ENCODE data around the gene HACD1. TPM values are rescaled to one million over a fixed set of nuclear protein-coding genes. Genes with fewer than 3 reads are reported as not detected.

The HACD1 gene
- total RNA-seq, 2 donors from 2014 or later, result 82.2 to 109 TPM

DNA sequence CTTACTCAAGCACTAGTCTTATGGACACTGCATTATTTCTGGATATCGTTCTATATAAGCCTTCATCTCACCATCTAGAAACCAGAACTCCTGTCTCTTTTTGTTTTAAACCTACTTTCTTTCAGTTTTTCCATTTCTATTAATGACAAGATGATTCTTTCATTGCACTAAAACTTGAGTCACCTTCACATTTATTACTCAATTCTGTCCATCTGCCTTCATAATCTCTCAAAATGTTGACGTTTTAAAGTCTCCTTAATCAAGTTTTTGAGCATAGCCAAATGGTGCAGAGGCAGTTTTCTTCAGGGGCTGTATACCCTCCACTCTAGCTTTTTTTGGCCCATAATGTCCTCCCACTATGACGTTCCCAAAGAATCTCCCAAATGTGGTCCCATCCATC is 44.3 kb upstream of the HACD1 start:
- TF ChIP-seq, protein P1, sequence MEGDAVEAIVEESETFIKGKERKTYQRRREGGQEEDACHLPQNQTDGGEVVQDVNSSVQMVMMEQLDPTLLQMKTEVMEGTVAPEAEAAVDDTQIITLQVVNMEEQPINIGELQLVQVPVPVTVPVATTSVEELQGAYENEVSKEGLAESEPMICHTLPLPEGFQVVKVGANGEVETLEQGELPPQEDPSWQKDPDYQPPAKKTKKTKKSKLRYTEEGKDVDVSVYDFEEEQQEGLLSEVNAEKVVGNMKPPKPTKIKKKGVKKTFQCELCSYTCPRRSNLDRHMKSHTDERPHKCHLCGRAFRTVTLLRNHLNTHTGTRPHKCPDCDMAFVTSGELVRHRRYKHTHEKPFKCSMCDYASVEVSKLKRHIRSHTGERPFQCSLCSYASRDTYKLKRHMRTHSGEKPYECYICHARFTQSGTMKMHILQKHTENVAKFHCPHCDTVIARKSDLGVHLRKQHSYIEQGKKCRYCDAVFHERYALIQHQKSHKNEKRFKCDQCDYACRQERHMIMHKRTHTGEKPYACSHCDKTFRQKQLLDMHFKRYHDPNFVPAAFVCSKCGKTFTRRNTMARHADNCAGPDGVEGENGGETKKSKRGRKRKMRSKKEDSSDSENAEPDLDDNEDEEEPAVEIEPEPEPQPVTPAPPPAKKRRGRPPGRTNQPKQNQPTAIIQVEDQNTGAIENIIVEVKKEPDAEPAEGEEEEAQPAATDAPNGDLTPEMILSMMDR (IDR thresholded peaks at IDR 0.05), result no peak
- H3K4me3 ChIP-seq, result no peak overlapping the region
- H3K27me3 ChIP-seq (replicated peaks; ENCODE audit: insufficient read depth), result no peaks in the 10 kb centered on the region
- no peak overlapping the region for H3K27ac ChIP-seq
- H3K9me3 ChIP-seq, result no peaks in the 10 kb centered on the region
- H3K4me1 ChIP-seq (ENCODE audit: control insufficient read depth in 1 of 2, low read depth in 2 of 2), result peaks cover 8 to 14% of the 10 kb centered on the region in 2 donors
- no peak for ATAC-seq (ENCODE audit: insufficient number of reproducible peaks, low FRiP score, low read depth)
- no peak for DNase-seq (ENCODE audit: low spot score)
- no peaks in the 10 kb centered on the region for H3K36me3 ChIP-seq

DNA sequence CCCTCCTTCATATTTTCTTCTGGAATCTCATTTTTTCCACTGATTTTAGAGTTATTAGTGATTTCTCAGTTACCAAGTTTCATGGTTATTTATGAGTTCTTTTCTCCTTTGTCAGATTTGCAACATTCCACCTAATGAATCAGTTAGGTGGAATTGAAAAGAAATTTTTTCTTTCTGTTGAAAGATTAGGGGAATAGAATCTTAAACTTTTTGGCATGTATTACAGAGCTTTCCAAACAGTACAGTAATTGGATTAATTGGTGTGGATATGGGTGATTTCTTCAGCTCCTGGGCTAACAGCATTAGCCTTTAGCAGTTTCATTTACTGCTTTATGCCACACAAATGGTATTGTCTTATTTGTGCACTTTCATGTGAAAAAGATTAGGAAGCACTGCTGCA is 43.7 kb upstream of the HACD1 start:
- Histone ChIP-seq H3K4me1 (ENCODE audit: control insufficient read depth in 1 of 2, low read depth in 2 of 2) (peaks cover 8 to 9% of the 10 kb centered on the region in 2 donors), H3K27ac (no peak overlapping the region), H3K36me3 (no peaks in the 10 kb centered on the region), H3K4me3 (no peak overlapping the region), H3K9me3 (no peaks in the 10 kb centered on the region), H3K27me3 (replicated peaks; ENCODE audit: insufficient read depth) (no peaks in the 10 kb centered on the region)
- no peak for ATAC-seq (ENCODE audit: insufficient number of reproducible peaks, low FRiP score, low read depth)
- DNase-seq (ENCODE audit: low spot score), result no peak
- TF ChIP-seq, protein P1 (IDR thresholded peaks at IDR 0.05), result no peak

GRCh38 chr10:17659365-17659764 is 42.2 kb upstream of the HACD1 start:
- Histone ChIP-seq H3K36me3 (no peaks in the 10 kb centered on the region), H3K27me3 (replicated peaks; ENCODE audit: insufficient read depth) (no peaks in the 10 kb centered on the region), H3K4me1 (ENCODE audit: control insufficient read depth in 1 of 2, low read depth in 2 of 2) (peaks cover 3 to 4% of the 10 kb centered on the region in 2 donors), H3K27ac (no peak overlapping the region), H3K4me3 (no peak overlapping the region), H3K9me3 (no peaks in the 10 kb centered on the region)
- no peak for DNase-seq (ENCODE audit: low spot score)
- no peak for ATAC-seq (ENCODE audit: insufficient number of reproducible peaks, low FRiP score, low read depth)
- TF ChIP-seq, protein P1 (IDR thresholded peaks at IDR 0.05), result no peak

- TF ChIP-seq, protein P1 (IDR thresholded peaks at IDR 0.05), result no peak
- DNase-seq (ENCODE audit: low spot score) (no peak), ATAC-seq (ENCODE audit: insufficient number of reproducible peaks, low FRiP score, low read depth) (no peak)
- no peaks in the 10 kb centered on the region for H3K27me3 ChIP-seq (replicated peaks; ENCODE audit: insufficient read depth)
- no peaks in the 10 kb centered on the region for H3K9me3 ChIP-seq
- no peak overlapping the region for H3K27ac ChIP-seq
- H3K36me3 ChIP-seq, result no peaks in the 10 kb centered on the region
- H3K4me1 ChIP-seq (ENCODE audit: control insufficient read depth in 1 of 2, low read depth in 2 of 2), result peaks cover 7 to 16% of the 10 kb centered on the region in 2 donors
- H3K4me3 ChIP-seq, result no peak overlapping the region
These were observed 39.9 kb upstream of the HACD1 start for GRCh38 chr10:17657103-17657500.

DNA sequence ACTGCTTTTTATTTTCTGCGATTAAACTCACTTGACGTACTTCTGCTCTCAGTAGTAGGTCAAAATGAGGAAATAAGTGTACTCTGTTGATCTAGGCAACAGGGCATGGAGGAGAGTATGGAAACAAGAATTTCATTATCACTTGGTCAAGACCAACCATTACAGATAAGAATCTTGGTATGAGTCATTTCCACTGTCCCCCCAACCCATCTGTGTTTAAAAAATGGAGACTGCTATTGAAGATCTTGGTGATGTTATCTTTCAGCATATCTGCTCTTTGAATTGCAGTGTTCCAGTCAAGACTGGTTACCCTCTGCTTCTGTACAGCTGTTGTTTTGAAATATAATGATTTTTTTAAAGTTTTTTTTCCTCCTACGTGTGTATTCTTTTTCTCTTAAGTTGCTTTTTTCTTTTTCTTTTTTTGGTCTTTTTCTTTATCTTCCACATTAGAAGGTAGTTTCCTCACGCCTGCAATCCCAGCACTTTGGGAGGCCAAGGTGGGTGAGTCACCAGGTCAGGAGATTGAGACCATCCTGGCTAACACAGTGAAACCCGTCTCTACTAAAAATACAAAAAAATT is 38.5 kb upstream of the HACD1 start:
- Histone ChIP-seq H3K36me3 (no peaks in the 10 kb centered on the region), H3K27me3 (replicated peaks; ENCODE audit: insufficient read depth) (no peaks in the 10 kb centered on the region), H3K4me1 (ENCODE audit: control insufficient read depth in 1 of 2, low read depth in 2 of 2) (peaks cover 16 to 31% of the 10 kb centered on the region in 2 donors), H3K9me3 (no peaks in the 10 kb centered on the region), H3K27ac (no peak overlapping the region), H3K4me3 (no peak overlapping the region)
- no peak for ATAC-seq (ENCODE audit: insufficient number of reproducible peaks, low FRiP score, low read depth)
- DNase-seq (ENCODE audit: low spot score), result no peak
- TF ChIP-seq, protein P1 (IDR thresholded peaks at IDR 0.05), result no peak
